GM19240 (cell line): ENCODE measurements around the gene STK39.

ENCODE experiments used
- DNase-seq: peaks from one replicate; pipeline ENCODE4 v3.0.0; 2011; ENCODE audit warnings: low spot score; ENCODE audit not compliant: insufficient read length

STK39 gene

GRCh38 chr2:168184681-168185513, 62.5 kb downstream of the STK39 start:
- DNase-seq, result no peak

- DNase-seq, result no peak
Observed at GRCh38 chr2:168183308-168183997, 63.9 kb downstream of the STK39 start.

- DNase-seq, result no peak
Observed at GRCh38 chr2:168182550-168183249, 64.7 kb downstream of the STK39 start.

- DNase-seq, result no peak
Observed at GRCh38 chr2:168181825-168182224, 65.6 kb downstream of the STK39 start.

- DNase-seq, result no peak
Observed at GRCh38 chr2:168180914-168181313, 66.5 kb downstream of the STK39 start.

GRCh38 chr2:168180483-168180882, 66.9 kb downstream of the STK39 start:
- no peak for DNase-seq

GRCh38 chr2:168179592-168179991, 67.8 kb downstream of the STK39 start:
- DNase-seq, result no peak

GRCh38 chr2:168178520-168179324, 68.7 kb downstream of the STK39 start:
- DNase-seq, result no peak

GRCh38 chr2:168176402-168176801, 71.0 kb downstream of the STK39 start:
- DNase-seq, result no peak

- no peak for DNase-seq
Observed at GRCh38 chr2:168175469-168175868, 71.9 kb downstream of the STK39 start.

GRCh38 chr2:168174756-168175155, 72.6 kb downstream of the STK39 start:
- no peak for DNase-seq

- no peak for DNase-seq
Observed at GRCh38 chr2:168172071-168172470, 75.3 kb downstream of the STK39 start.

GRCh38 chr2:168171059-168171762, 76.2 kb downstream of the STK39 start:
- no peak for DNase-seq

- no peak for DNase-seq
Observed at GRCh38 chr2:168169097-168169745, 78.2 kb downstream of the STK39 start.

- no peak for DNase-seq
Observed at GRCh38 chr2:168167511-168168263, 79.7 kb downstream of the STK39 start.

- no peak for DNase-seq
Observed at GRCh38 chr2:168166902-168167510, 80.4 kb downstream of the STK39 start.

- no peak for DNase-seq
Observed at GRCh38 chr2:168165985-168166901, 81.2 kb downstream of the STK39 start.

GRCh38 chr2:168165397-168165796, 82.0 kb downstream of the STK39 start:
- DNase-seq, result no peak
